ENCODE results near the gene PDE4D. TPM values are rescaled to one million over a fixed set of nuclear protein-coding genes. Genes with fewer than 3 reads are reported as not detected.

Gene PDE4D
- total and polyA plus RNA-seq, 8 donors: 1.5 to 7.1 (median 3.1) TPM

DNA sequence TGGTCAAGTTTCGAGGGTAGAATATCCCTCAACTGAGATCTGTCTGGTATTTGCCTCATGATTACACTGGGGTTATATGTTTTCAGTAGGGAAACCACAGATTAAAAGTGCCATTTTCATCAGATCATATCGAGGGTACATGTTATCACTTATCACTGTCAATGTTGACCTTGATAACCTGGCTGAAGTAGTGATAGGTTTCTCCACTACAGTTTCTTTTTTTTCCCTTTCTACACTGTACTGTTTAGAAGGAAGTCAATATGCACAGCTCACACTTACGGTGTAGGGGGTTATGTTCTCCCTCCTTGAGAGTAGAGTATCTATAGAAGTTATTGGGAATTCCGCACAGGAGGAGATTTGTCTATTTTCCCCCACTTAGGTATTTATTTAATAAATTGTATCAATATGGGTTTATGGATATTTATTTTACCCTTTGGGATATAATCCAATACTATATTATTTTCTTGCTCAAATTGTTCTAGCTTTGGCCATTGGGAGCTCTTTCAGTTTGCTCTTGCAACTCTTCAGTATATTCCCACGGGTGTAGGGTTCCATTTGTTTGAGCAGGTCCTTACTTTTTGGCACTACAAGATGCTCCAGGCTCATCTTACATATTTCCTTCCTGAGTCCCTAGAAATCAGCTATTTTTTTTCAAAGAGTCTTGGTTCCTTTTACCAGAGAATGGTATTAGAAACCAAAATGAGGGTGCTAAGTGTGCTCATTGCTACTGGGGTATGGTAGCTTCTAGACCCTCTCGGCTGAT is 866.2 kb downstream of the PDE4D start:
- Histone ChIP-seq H3K4me3 (no peak overlapping the region), H3K36me3 (no peaks in the 10 kb centered on the region), H3K4me1 (no peaks in the 10 kb centered on the region), H3K9me3 (no peaks in the 10 kb centered on the region), H3K27ac (no peak overlapping the region), H3K27me3 (no peaks in the 10 kb centered on the region)
- intact Hi-C loops (cut with DNase I): no loop called here
- WGBS, 2 donors: 84 to 85% methylated on average over 6 of the region's 6 CpGs
- no peak for DNase-seq
- TF ChIP-seq, protein P1, sequence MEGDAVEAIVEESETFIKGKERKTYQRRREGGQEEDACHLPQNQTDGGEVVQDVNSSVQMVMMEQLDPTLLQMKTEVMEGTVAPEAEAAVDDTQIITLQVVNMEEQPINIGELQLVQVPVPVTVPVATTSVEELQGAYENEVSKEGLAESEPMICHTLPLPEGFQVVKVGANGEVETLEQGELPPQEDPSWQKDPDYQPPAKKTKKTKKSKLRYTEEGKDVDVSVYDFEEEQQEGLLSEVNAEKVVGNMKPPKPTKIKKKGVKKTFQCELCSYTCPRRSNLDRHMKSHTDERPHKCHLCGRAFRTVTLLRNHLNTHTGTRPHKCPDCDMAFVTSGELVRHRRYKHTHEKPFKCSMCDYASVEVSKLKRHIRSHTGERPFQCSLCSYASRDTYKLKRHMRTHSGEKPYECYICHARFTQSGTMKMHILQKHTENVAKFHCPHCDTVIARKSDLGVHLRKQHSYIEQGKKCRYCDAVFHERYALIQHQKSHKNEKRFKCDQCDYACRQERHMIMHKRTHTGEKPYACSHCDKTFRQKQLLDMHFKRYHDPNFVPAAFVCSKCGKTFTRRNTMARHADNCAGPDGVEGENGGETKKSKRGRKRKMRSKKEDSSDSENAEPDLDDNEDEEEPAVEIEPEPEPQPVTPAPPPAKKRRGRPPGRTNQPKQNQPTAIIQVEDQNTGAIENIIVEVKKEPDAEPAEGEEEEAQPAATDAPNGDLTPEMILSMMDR (IDR thresholded peaks at IDR 0.05): no peak
- no peak for FAIRE-seq
- ATAC-seq: no peak

- H3K27me3 ChIP-seq: no peaks in the 10 kb centered on the region
- TF ChIP-seq, protein P1 (IDR thresholded peaks at IDR 0.05): no peak
- no peak for FAIRE-seq
- H3K9me3 ChIP-seq: no peaks in the 10 kb centered on the region
- no peaks in the 10 kb centered on the region for H3K4me1 ChIP-seq
- ATAC-seq: no peak
- H3K36me3 ChIP-seq: no peaks in the 10 kb centered on the region
- no peak overlapping the region for H3K27ac ChIP-seq
- no peak for DNase-seq
- intact Hi-C loops (cut with DNase I): no loop called here
- H3K4me3 ChIP-seq: no peak overlapping the region
- WGBS, 2 donors: 96 to 97% methylated on average over 1 of the region's 1 CpG
Observed at GRCh38 chr5:59025734-59026133, 867.8 kb downstream of the PDE4D start.

GRCh38 chr5:59021837-59022514 is 871.5 kb downstream of the PDE4D start:
- intact Hi-C loops (cut with DNase I): no loop called here
- WGBS, 2 donors: 68% methylated on average over 7 of the region's 7 CpGs
- H3K36me3 ChIP-seq: no peaks in the 10 kb centered on the region
- H3K9me3 ChIP-seq: no peaks in the 10 kb centered on the region
- H3K4me1 ChIP-seq: no peaks in the 10 kb centered on the region
- no peaks in the 10 kb centered on the region for H3K27me3 ChIP-seq
- TF ChIP-seq, protein P1 (IDR thresholded peaks at IDR 0.05): no peak
- FAIRE-seq (no peak), ATAC-seq (peak in 2 of 4 donors; percentile 46 to 53), DNase-seq (peak in 3 of 6 donors; percentile 38 to 61 (median 48))
- H3K27ac ChIP-seq: no peak overlapping the region
- no peak overlapping the region for H3K4me3 ChIP-seq

GRCh38 chr5:59021286-59021673 is 872.2 kb downstream of the PDE4D start:
- intact Hi-C loops (cut with DNase I): no loop called here
- Histone ChIP-seq H3K4me1 (no peaks in the 10 kb centered on the region), H3K27ac (no peak overlapping the region), H3K36me3 (no peaks in the 10 kb centered on the region), H3K4me3 (no peak overlapping the region), H3K27me3 (no peaks in the 10 kb centered on the region), H3K9me3 (no peaks in the 10 kb centered on the region)
- DNase-seq (no peak), FAIRE-seq (no peak), ATAC-seq (peak in 2 of 4 donors; percentile 40 to 55)
- TF ChIP-seq, protein P1 (IDR thresholded peaks at IDR 0.05): no peak

All from pancreas (tissue), 10 donors.